Pancreas (tissue), 10 donors: Measurements from ENCODE around the gene THTPA. TPM values are rescaled to one million over a fixed set of nuclear protein-coding genes. Genes with fewer than 3 reads are reported as not detected.

Experiments used
- ATAC-seq, 4 donors: fragments of 200-7000 bp; cut with Tn5 transposase; one replicate each; pipeline versions ENCODE4 v1.8.0 to v1.9.1; 2020; ENCODE audit warnings: mild to moderate bottlenecking in 4 of 4, moderate library complexity in 4 of 4
- DNase-seq, 6 donors: peaks; one replicate each; pipeline ENCODE4 v3.0.0-alpha.2; 2020
- FAIRE-seq: peaks from 2 replicates; lab custom pipeline; 2012; peaks lifted over from hg19 to GRCh38; lab: Jason Lieb, UNC
- H3K27ac ChIP-seq, 4 donors: fragments of 200-600 bp; sonication (generic); 1 replicate in 3 of 4; 2 replicates in 1 of 4; pipeline versions ENCODE4 v1.5.0 to v1.8.0; 2020
- H3K27me3 ChIP-seq, 4 donors: fragments of 200-600 bp; one replicate each; pipeline ENCODE4 v1.8.0; 2021
- H3K36me3 ChIP-seq, 3 donors: fragments of 200-600 bp; sonication (generic) in 1 of 3; one replicate each; pipeline versions ENCODE4 v1.5.0 to v1.8.0; 2020 to 2021
- H3K4me1 ChIP-seq, 3 donors: fragments of 200-600 bp; one replicate each; pipeline ENCODE4 v1.8.0; 2021
- H3K4me3 ChIP-seq, 4 donors: fragments of 200-600 bp; sonication (generic) in 2 of 4; one replicate each; pipeline versions ENCODE4 v1.5.0 to v1.8.0; 2020 to 2021
- H3K9me3 ChIP-seq, 4 donors: fragments of 200-600 bp; one replicate each; pipeline ENCODE4 v1.8.0; 2021
- CTCF ChIP-seq, 4 donors: fragments of 200-600 bp; sonication (generic) in 3 of 4; IDR thresholded peaks; one replicate each; pipeline versions ENCODE4 v1.5.0 to v1.8.0; 2021; ENCODE audit warnings: antibody characterized with exemption in 4 of 4
- whole genome bisulfite sequencing, 2 donors: extraction: QIAGEN DNeasy Blood & Tissue Kit; methylation state at CpG; one replicate each; pipeline ENCODE4 v1.1.7; 2013; 5-methylcytosine and 5-hydroxymethylcytosine counted together
- intact Hi-C, 3 donors: fragments of 100-400 bp; cut with DNase I; formaldehyde crosslinking; loops; one replicate each; pipeline versions ENCODE4 v1.11.1 to v1.14.2; 2022
- polyA plus RNA-seq, 2 donors: library from polyadenylated mRNA; stranded (reverse); fragments of 200-250 nt; gene quantifications; one replicate each; pipeline ENCODE4 v1.2.3, GENCODE V29; 2013
- total RNA-seq, 6 donors: library from RNA; stranded (reverse); fragmentation: NEBNext Ultra II Directional in 4 of 6; extraction: Animal tissue kit (Norgen Biotek cat#: 25700) in 4 of 6; gene quantifications; one replicate each; pipeline versions ENCODE4 v1.2.1 to v1.2.4, GENCODE V29; 2021 to 2023
- donor health status: healthy with polysubstance abuse.
- donor health status: DM: no; HTN: no; CAD: no; lungs with moderate emphysema.
- donor health status: DM: no; HTN: no; CAD: no.
- donor health status: control.
- donor health status: control.
- donor health status: Bipolar disorder and iron deficiency.
- donor health status: DM: yes; HTN: yes; CAD: no.
- donor health status: DM: no; HTN: no; CAD: no.
- donor health status: DM: no; HTN: no; CAD: no.
- donor health status: DM: yes; HTN: yes; CAD: no.

THTPA gene
- total and polyA plus RNA-seq, 8 donors = 5.6 to 11.9 (median 9.3) TPM

GRCh38 chr14:23577710-23578392 is 21.8 kb downstream of the THTPA start:
- H3K27ac ChIP-seq = no peak overlapping the region
- ATAC-seq (no peak), DNase-seq (no peak), FAIRE-seq (no peak)
- no peaks in the 10 kb centered on the region for H3K36me3 ChIP-seq
- no peak overlapping the region for H3K4me3 ChIP-seq
- intact Hi-C loops = no loop called here
- no peaks in the 10 kb centered on the region for H3K4me1 ChIP-seq
- WGBS, 2 donors = 11 to 12% methylated on average over 22 to 24 of the region's 24 CpGs
- no peak for TF ChIP-seq CTCF (IDR thresholded peaks at IDR 0.05)
- H3K27me3 ChIP-seq = peaks cover 0 to 13% (median 5%) of the 10 kb centered on the region in 4 donors
- H3K9me3 ChIP-seq = no peaks in the 10 kb centered on the region

- ATAC-seq (no peak), FAIRE-seq (no peak), DNase-seq (no peak)
- H3K4me3 ChIP-seq = no peak within 1 kb of the TSS
- H3K9me3 ChIP-seq = no peaks in the 10 kb centered on the region
- H3K4me1 ChIP-seq = no peaks in the 10 kb centered on the region
- WGBS, 2 donors = 41 to 42% methylated on average over 18 of the region's 18 CpGs
- H3K36me3 ChIP-seq = no peaks in the 10 kb centered on the region
- TF ChIP-seq CTCF (IDR thresholded peaks at IDR 0.05) = no peak
- H3K27me3 ChIP-seq = peaks cover 0 to 13% (median 5%) of the 10 kb centered on the region in 4 donors
- intact Hi-C loops = no loop called here
- H3K27ac ChIP-seq = no peak within 1 kb of the TSS
Measured at GRCh38 chr14:23578560-23579310, 22.7 kb downstream of the THTPA start, which contains the start of gene JPH4. Gene JPH4 (minus strand): TSS chr14:23578790. CDS start chr14:23577453, 1,337 bp downstream.

GRCh38 chr14:23579311-23579630 is 23.2 kb downstream of the THTPA start:
- Histone ChIP-seq H3K27ac (no peak overlapping the region), H3K36me3 (no peaks in the 10 kb centered on the region), H3K9me3 (no peaks in the 10 kb centered on the region), H3K4me3 (no peak overlapping the region), H3K27me3 (peaks cover 0 to 13% (median 5%) of the 10 kb centered on the region in 4 donors), H3K4me1 (no peaks in the 10 kb centered on the region)
- WGBS, 2 donors = 76 to 79% methylated on average over 3 of the region's 3 CpGs
- no peak for FAIRE-seq
- DNase-seq = no peak
- no peak for TF ChIP-seq CTCF (IDR thresholded peaks at IDR 0.05)
- ATAC-seq = no peak
- intact Hi-C loops = no loop called here

GRCh38 chr14:23579739-23580138 is 23.7 kb downstream of the THTPA start:
- FAIRE-seq = no peak
- Histone ChIP-seq H3K27me3 (peaks cover 0 to 13% (median 5%) of the 10 kb centered on the region in 4 donors), H3K9me3 (no peaks in the 10 kb centered on the region), H3K4me3 (no peak overlapping the region), H3K27ac (no peak overlapping the region), H3K36me3 (no peaks in the 10 kb centered on the region), H3K4me1 (no peaks in the 10 kb centered on the region)
- intact Hi-C loops = loop anchor here in 1 of 3 donors (10.0 kb wide), 1 partner anchor 325 kb away; no protein-coding TSS in a partner anchor
- TF ChIP-seq CTCF (IDR thresholded peaks at IDR 0.05) = no peak
- no peak for ATAC-seq
- DNase-seq = no peak
